Motor neuron (in vitro differentiated cells): Measurements from ENCODE around the gene SPAG16. TPM values are rescaled to one million over a fixed set of nuclear protein-coding genes. Genes with fewer than 3 reads are reported as not detected.
A peak's percentile ranks its signal among the peaks of the same experiment; 100 is the strongest.
"Not testable (repeated sequence)": the region's sequence is repeated elsewhere in the genome, so short reads cannot be mapped to it uniquely, and the experiment has no call there.

Experiments
- ATAC-seq, 8 experiments: fragments of 200-7000 bp; cut with Tn5 transposase; replicated peaks in 6 of 8; 2 replicates each; pipeline ENCODE4 v1.8.0; 2021; ENCODE audit warnings: mild to moderate bottlenecking in 8 of 8, moderate library complexity in 8 of 8
- H3K27ac ChIP-seq, 2 donors: fragments of 250-450 bp; sonication (Bioruptor Pico); 2 replicates each; pipeline ENCODE4 v1.9.0; 2021; ENCODE audit warnings: antibody characterized with exemption in 2 of 2, mild to moderate bottlenecking in 2 of 2, moderate library complexity in 1 of 2
- H3K4me1 ChIP-seq, 2 donors: fragments of 250-450 bp; sonication (Bioruptor Pico); replicated peaks in 1 of 2; 2 replicates each; pipeline ENCODE4 v1.6.1; 2021; ENCODE audit warnings: antibody characterized with exemption in 2 of 2, mild to moderate bottlenecking in 2 of 2, moderate library complexity in 1 of 2
- H3K4me3 ChIP-seq, 5 donors: fragments of 250-450 bp; sonication (Bioruptor Pico); 2 replicates each; pipeline ENCODE4 v1.9.0; 2021; ENCODE audit warnings: antibody characterized with exemption in 5 of 5, mild to moderate bottlenecking in 5 of 5, moderate library complexity in 4 of 5
- WGBS, 10 experiments: fragments of 450-650 bp; shearing (Covaris generic); methylation state at CpG; one replicate each; pipeline ENCODE4 v1.0.0; 2022; 5-methylcytosine and 5-hydroxymethylcytosine counted together
- in situ Hi-C, 9 experiments: fragments of 400-800 bp; cut with MboI; loops; one replicate each; pipeline ENCODE4 v1.15.0; 2021; ENCODE audit warnings: low sequenced_read_pairs in 9 of 9, low pct_unique_long_range_greater_than_20kb in 2 of 9; ENCODE audit not compliant: unreplicated experiment in 9 of 9
- total RNA-seq, 8 experiments: library from RNA; unstranded; fragments of 300-600 nt; gene quantifications; 2 replicates each; pipeline versions ENCODE4 v1.2.3 to v1.2.4, GENCODE V29; 2022

The SPAG16 gene
- total RNA-seq, 8 experiments from 2014 or later, result 13.2 to 123 (median 34.7) TPM

- in situ Hi-C loops, result no loop called here
- 74 to 100% (median 91%) methylated on average over 1 to 6 of the region's 6 CpGs for WGBS, 10 experiments
- Histone ChIP-seq H3K4me1 (peaks cover 2 to 10% of the 10 kb centered on the region in 2 donors), H3K27ac (no peak overlapping the region), H3K4me3 (no peak overlapping the region)
- ATAC-seq, result no peak
These were observed 34.8 kb upstream of the SPAG16 start for GRCh38 chr2:213249502-213249901.

GRCh38 chr2:213251618-213252017 lies 32.6 kb upstream of the SPAG16 start:
- Histone ChIP-seq H3K27ac (no peak overlapping the region), H3K4me1 (peaks cover 2 to 10% of the 10 kb centered on the region in 2 donors), H3K4me3 (no peak overlapping the region)
- in situ Hi-C loops, result no loop called here
- 0 to 100% (median 7%) methylated on average over 1 to 3 of the region's 3 CpGs for WGBS, 10 experiments
- peak; percentile 58 to 91 (median 77) for ATAC-seq

GRCh38 chr2:213252206-213252605 lies 32.1 kb upstream of the SPAG16 start:
- Histone ChIP-seq H3K27ac (no peak overlapping the region), H3K4me1 (peaks cover 2 to 10% of the 10 kb centered on the region in 2 donors), H3K4me3 (no peak overlapping the region)
- in situ Hi-C loops, result no loop called here
- ATAC-seq, result peak in 1 of 8 experiments; percentile 32
- 13 to 56% (median 40%) methylated on average over 1 of the region's 1 CpG; no CpG with 5 or more reads in 1 of the 10 experiments for WGBS, 10 experiments

DNA sequence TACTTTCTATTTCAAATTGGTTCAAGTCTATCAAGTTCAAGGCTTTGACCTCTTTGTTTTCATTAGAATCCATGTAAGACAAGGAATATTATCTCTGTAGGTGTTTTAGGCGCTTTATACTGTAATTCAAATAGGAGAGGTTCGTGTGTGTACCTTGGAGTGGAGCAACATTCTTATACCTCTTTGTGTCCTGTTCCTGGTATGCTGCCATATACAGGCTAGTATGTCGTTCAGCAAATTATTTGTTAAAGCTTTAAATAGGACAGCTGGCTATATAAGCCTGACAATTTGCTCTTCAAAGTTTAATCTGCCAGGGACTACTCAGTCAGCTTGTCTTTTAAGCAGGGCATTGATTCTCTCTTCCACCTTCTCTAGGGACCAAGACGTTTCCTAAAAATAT lies 31.1 kb upstream of the SPAG16 start:
- ATAC-seq, result peak in 1 of 8 experiments; percentile 36
- no peak overlapping the region for H3K4me3 ChIP-seq
- in situ Hi-C loops, result no loop called here
- peaks cover 2 to 10% of the 10 kb centered on the region in 2 donors for H3K4me1 ChIP-seq
- WGBS, 10 experiments, result 34 to 92% (median 69%) methylated on average over 2 to 4 of the region's 4 CpGs
- no peak overlapping the region for H3K27ac ChIP-seq

- no peak overlapping the region for H3K4me3 ChIP-seq
- ATAC-seq, result no peak
- H3K4me1 ChIP-seq, result no peaks in the 10 kb centered on the region
- H3K27ac ChIP-seq, result no peak overlapping the region
- 11 to 100% (median 83%) methylated on average over 1 of the region's 1 CpG; no CpG with 5 or more reads in 3 of the 10 experiments for WGBS, 10 experiments
- in situ Hi-C loops, result no loop called here
These were observed 25.0 kb upstream of the SPAG16 start for GRCh38 chr2:213259266-213259665.

DNA sequence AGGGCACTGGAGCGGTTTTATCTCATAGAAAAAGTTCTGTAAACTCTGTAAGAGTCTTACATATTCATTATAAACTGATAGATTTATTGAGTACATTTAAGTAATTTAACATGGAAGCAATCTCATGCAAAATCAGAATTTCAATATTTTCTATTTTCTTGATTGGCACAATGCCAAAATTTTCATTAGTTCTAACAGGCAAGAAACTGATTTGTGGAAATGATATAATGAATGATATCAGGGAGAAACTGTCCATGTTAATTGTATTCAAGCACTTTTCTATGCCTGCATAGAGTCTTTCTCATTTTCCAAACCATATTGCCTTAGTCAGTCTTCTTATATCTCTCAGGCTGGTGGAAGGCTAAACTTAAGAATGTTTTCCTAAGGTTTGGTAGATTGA lies 23.0 kb upstream of the SPAG16 start:
- H3K4me1 ChIP-seq, result no peaks in the 10 kb centered on the region

DNA sequence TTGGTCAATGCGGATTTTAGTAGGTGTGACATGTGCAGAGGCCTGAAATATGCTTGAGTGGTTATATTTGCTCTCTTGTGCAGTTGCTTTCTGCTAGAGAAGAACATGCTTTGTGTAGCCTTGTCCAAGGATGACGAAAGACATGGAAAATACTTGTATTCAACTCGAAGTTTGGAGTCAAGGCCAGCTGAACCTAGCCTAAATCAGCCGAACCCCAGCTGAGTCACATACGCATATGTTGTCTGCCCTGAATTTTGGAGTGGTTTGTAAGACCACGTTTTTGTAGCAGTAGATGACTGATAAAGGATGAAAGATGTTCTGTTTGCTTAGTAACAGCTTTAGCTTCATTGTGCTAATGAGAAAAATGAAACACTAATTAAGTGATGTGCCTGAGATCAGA lies 22.5 kb upstream of the SPAG16 start:
- peak in 1 of 8 experiments; percentile 37 for ATAC-seq
- 12 to 74% (median 62%) methylated on average over 3 to 6 of the region's 6 CpGs; no CpG with 5 or more reads in 2 of the 10 experiments for WGBS, 10 experiments
- no peak overlapping the region for H3K4me3 ChIP-seq
- H3K27ac ChIP-seq, result no peak overlapping the region
- no peaks in the 10 kb centered on the region for H3K4me1 ChIP-seq
- in situ Hi-C loops, result no loop called here

More for the DNA sequence above, 23.0 kb upstream of the SPAG16 start:
- no peak for ATAC-seq
- in situ Hi-C loops, result no loop called here
- WGBS, 10 experiments, result 40 to 100% (median 86%) methylated on average over 1 of the region's 1 CpG; no CpG with 5 or more reads in 1 of the 10 experiments
- H3K4me3 ChIP-seq, result no peak overlapping the region
- no peak overlapping the region for H3K27ac ChIP-seq

- no peak overlapping the region for H3K4me3 ChIP-seq
- no peaks in the 10 kb centered on the region for H3K4me1 ChIP-seq
- H3K27ac ChIP-seq, result no peak overlapping the region
- no peak for ATAC-seq
- in situ Hi-C loops, result no loop called here
- WGBS, 10 experiments, result 0 to 100% (median 86%) methylated on average over 1 to 3 of the region's 3 CpGs; no CpG with 5 or more reads in 1 of the 10 experiments
These were observed 18.6 kb upstream of the SPAG16 start for GRCh38 chr2:213265679-213266078.

DNA sequence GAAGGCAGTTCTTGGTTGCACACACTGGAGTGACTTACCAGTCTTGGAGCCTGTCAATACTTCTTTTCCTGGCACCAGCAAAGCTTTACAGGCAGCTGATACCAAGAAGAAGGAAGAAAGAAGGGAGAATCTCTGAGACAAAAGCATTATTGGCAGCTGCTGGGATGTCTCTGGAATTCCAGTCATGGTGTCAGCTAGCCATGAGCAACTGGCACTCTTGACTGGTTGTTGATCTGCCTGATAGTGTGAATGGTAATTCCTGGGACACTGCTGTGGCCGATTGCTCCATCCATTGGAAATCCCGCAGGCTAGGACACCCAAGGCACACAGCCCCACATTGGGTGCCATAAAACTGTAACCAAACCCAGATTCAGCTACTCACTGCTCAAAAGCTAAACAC lies 17.8 kb upstream of the SPAG16 start:
- Histone ChIP-seq H3K4me1 (no peaks in the 10 kb centered on the region), H3K4me3 (no peak overlapping the region), H3K27ac (no peak overlapping the region)
- 57 to 100% (median 92%) methylated on average over 1 to 2 of the region's 2 CpGs; no CpG with 5 or more reads in 4 of the 10 experiments for WGBS, 10 experiments
- in situ Hi-C loops, result no loop called here
- no peak for ATAC-seq

GRCh38 chr2:213271947-213272346 lies 12.3 kb upstream of the SPAG16 start:
- in situ Hi-C loops, result no loop called here
- Histone ChIP-seq H3K27ac (no peak overlapping the region), H3K4me1 (no peaks in the 10 kb centered on the region), H3K4me3 (no peak overlapping the region)
- 9 to 100% (median 92%) methylated on average over 1 of the region's 1 CpG; no CpG with 5 or more reads in 4 of the 10 experiments for WGBS, 10 experiments
- ATAC-seq, result no peak

DNA sequence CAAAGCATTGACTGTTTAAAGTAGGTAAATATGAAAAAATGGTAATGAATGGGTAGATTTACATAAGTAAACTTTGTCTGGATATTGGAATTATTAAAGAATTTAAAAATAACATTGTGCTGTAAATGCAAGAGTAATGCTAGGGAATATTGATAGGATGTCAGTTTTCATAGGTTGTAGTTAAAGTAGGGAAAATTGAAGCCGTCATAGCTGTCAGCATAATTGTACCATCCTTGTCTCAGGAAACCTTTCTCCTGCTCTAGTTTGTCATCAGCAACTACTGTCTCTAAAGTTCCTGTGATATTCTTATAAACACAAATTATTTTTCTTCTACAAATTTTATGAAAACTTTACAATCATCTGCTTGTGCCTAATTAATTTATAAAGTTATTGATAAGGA lies 10.1 kb upstream of the SPAG16 start:
- 20 to 100% (median 100%) methylated on average over 1 of the region's 1 CpG; no CpG with 5 or more reads in 1 of the 10 experiments for whole genome bisulfite sequencing, 10 experiments
- no peak overlapping the region for H3K27ac ChIP-seq
- H3K4me1 ChIP-seq, result no peaks in the 10 kb centered on the region
- ATAC-seq, result no peak
- no peak overlapping the region for H3K4me3 ChIP-seq
- in situ Hi-C loops, result no loop called here

- H3K4me3 ChIP-seq, result no peak overlapping the region
- ATAC-seq, result no peak
- H3K4me1 ChIP-seq, result no peaks in the 10 kb centered on the region
- 33 to 100% (median 75%) methylated on average over 1 of the region's 1 CpG; no CpG with 5 or more reads in 2 of the 10 experiments for WGBS, 10 experiments
- in situ Hi-C loops, result no loop called here
- no peak overlapping the region for H3K27ac ChIP-seq
These were observed 9.0 kb upstream of the SPAG16 start for GRCh38 chr2:213275265-213275664.

DNA sequence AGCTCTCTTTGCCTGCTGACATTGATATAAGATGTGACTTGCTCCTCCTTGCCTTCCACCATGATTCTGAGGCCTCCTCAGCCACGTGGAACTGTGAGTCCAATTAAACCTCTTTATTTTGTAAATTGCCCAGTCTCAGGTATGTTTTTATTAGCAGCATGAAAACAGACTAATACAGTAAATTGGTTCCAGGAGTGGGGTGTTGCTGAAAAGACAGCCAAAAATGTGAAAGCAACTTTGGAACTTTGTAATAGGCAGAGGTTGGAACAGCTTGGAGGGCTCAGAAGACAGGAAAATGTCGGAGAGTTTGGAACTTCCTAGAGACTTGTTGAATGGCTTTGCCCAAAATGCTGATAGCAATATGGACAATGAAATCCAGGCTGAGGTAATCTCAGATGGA lies 7.1 kb upstream of the SPAG16 start:
- H3K4me1 ChIP-seq, H3K4me3 ChIP-seq, in situ Hi-C loops, ATAC-seq, H3K27ac ChIP-seq: not testable (repeated sequence)
- WGBS, 10 experiments, result 0 to 100% (median 56%) methylated on average over 1 to 2 of the region's 2 CpGs; no CpG with 5 or more reads in 2 of the 10 experiments

- H3K27ac ChIP-seq, result no peak overlapping the region
- H3K4me3 ChIP-seq, result no peak overlapping the region
- 0 to 100% (median 0%) methylated on average over 1 of the region's 1 CpG; no CpG with 5 or more reads in 3 of the 10 experiments for WGBS, 10 experiments
- in situ Hi-C loops, result no loop called here
- peaks cover 0 to 4% of the 10 kb centered on the region in 2 donors for H3K4me1 ChIP-seq
- ATAC-seq, result no peak
These were observed 5.1 kb upstream of the SPAG16 start for GRCh38 chr2:213279116-213279620.
